Measurements from ENCODE around the gene TRAF3IP1.
"Not testable (repeated sequence)": the region's sequence is repeated elsewhere in the genome, so short reads cannot be mapped to it uniquely, and the experiment has no call there.

TRAF3IP1 gene

GRCh38 chr2:238320246-238320647 lies at the start of gene TRAF3IP1:
Gene TRAF3IP1, plus strand, starts transcription at chr2:238320518. Its CDS starts 145 bp downstream, at chr2:238320663.
- Mint-ChIP-seq H3K4me3 (peak within 1 kb of the TSS; percentile 79), H3K36me3 (ENCODE audit: low read depth) (peaks cover 16% of the 10 kb centered on the region), H3K27me3 (peaks cover 4% of the 10 kb centered on the region), H3K9me3 (no peaks in the 10 kb centered on the region), H3K27ac (no peak within 1 kb of the TSS), H3K4me1 (ENCODE audit: low read depth) (peaks cover 20% of the 10 kb centered on the region)
- peak; percentile 90 for DNase-seq

- H3K4me3 Mint-ChIP-seq: no peak overlapping the region
- no peaks in the 10 kb centered on the region for H3K27me3 Mint-ChIP-seq
- H3K9me3 Mint-ChIP-seq: no peaks in the 10 kb centered on the region
- H3K36me3 Mint-ChIP-seq (ENCODE audit: low read depth): peaks cover 88% of the 10 kb centered on the region
- H3K4me1 Mint-ChIP-seq (ENCODE audit: low read depth): no peaks in the 10 kb centered on the region
- H3K27ac Mint-ChIP-seq: no peak overlapping the region
- no peak for DNase-seq
Measured at GRCh38 chr2:238270606-238271005, 49.7 kb upstream of the TRAF3IP1 start.

- Mint-ChIP-seq H3K27ac (no peak overlapping the region), H3K4me3 (no peak overlapping the region), H3K36me3 (ENCODE audit: low read depth) (peaks cover 86% of the 10 kb centered on the region), H3K4me1 (ENCODE audit: low read depth) (no peaks in the 10 kb centered on the region), H3K27me3 (no peaks in the 10 kb centered on the region), H3K9me3 (no peaks in the 10 kb centered on the region)
- DNase-seq: no peak
Measured at GRCh38 chr2:238271061-238271554, 49.2 kb upstream of the TRAF3IP1 start.

- not testable (repeated sequence) for H3K4me3 Mint-ChIP-seq; H3K27ac Mint-ChIP-seq; H3K27me3 Mint-ChIP-seq; DNase-seq; H3K4me1 Mint-ChIP-seq (ENCODE audit: low read depth); H3K9me3 Mint-ChIP-seq
- H3K36me3 Mint-ChIP-seq (ENCODE audit: low read depth): peaks cover 87% of the 10 kb centered on the region
Measured at GRCh38 chr2:238271686-238272085, 48.6 kb upstream of the TRAF3IP1 start.

- Mint-ChIP-seq H3K36me3 (ENCODE audit: low read depth) (peaks cover 89% of the 10 kb centered on the region), H3K27ac (no peak overlapping the region), H3K4me1 (ENCODE audit: low read depth) (no peaks in the 10 kb centered on the region), H3K27me3 (no peaks in the 10 kb centered on the region), H3K9me3 (no peaks in the 10 kb centered on the region), H3K4me3 (no peak overlapping the region)
- no peak for DNase-seq
Measured at GRCh38 chr2:238272156-238272555, 48.2 kb upstream of the TRAF3IP1 start.

- H3K9me3 Mint-ChIP-seq; H3K4me3 Mint-ChIP-seq; H3K27ac Mint-ChIP-seq; H3K27me3 Mint-ChIP-seq; DNase-seq; H3K4me1 Mint-ChIP-seq (ENCODE audit: low read depth): not testable (repeated sequence)
- H3K36me3 Mint-ChIP-seq (ENCODE audit: low read depth): peaks cover 89% of the 10 kb centered on the region
Measured at GRCh38 chr2:238273433-238273832, 46.9 kb upstream of the TRAF3IP1 start.

- H3K4me3 Mint-ChIP-seq: no peak overlapping the region
- no peaks in the 10 kb centered on the region for H3K4me1 Mint-ChIP-seq (ENCODE audit: low read depth)
- H3K27ac Mint-ChIP-seq: no peak overlapping the region
- H3K27me3 Mint-ChIP-seq: no peaks in the 10 kb centered on the region
- no peak for DNase-seq
- no peaks in the 10 kb centered on the region for H3K9me3 Mint-ChIP-seq
- H3K36me3 Mint-ChIP-seq (ENCODE audit: low read depth): peaks cover 87% of the 10 kb centered on the region
Measured at GRCh38 chr2:238274152-238274865, 46.0 kb upstream of the TRAF3IP1 start.

- no peak for DNase-seq
- no peak overlapping the region for H3K27ac Mint-ChIP-seq
- H3K9me3 Mint-ChIP-seq: no peaks in the 10 kb centered on the region
- no peaks in the 10 kb centered on the region for H3K27me3 Mint-ChIP-seq
- H3K4me1 Mint-ChIP-seq (ENCODE audit: low read depth): peaks cover 17% of the 10 kb centered on the region
- no peak overlapping the region for H3K4me3 Mint-ChIP-seq
- peaks cover 58% of the 10 kb centered on the region for H3K36me3 Mint-ChIP-seq (ENCODE audit: low read depth)
Measured at GRCh38 chr2:238277695-238278094, 42.6 kb upstream of the TRAF3IP1 start.

- no peak overlapping the region for H3K4me3 Mint-ChIP-seq
- H3K27me3 Mint-ChIP-seq: no peaks in the 10 kb centered on the region
- no peak for DNase-seq
- H3K9me3 Mint-ChIP-seq: no peaks in the 10 kb centered on the region
- H3K4me1 Mint-ChIP-seq (ENCODE audit: low read depth): peaks cover 24% of the 10 kb centered on the region
- H3K36me3 Mint-ChIP-seq (ENCODE audit: low read depth): peaks cover 49% of the 10 kb centered on the region
- H3K27ac Mint-ChIP-seq: no peak overlapping the region
Measured at GRCh38 chr2:238278626-238279323, 41.5 kb upstream of the TRAF3IP1 start.

GRCh38 chr2:238279324-238279682 lies 41.0 kb upstream of the TRAF3IP1 start:
- no peak for DNase-seq
- Mint-ChIP-seq H3K36me3 (ENCODE audit: low read depth) (peaks cover 43% of the 10 kb centered on the region), H3K27me3 (no peaks in the 10 kb centered on the region), H3K4me3 (no peak overlapping the region), H3K4me1 (ENCODE audit: low read depth) (peaks cover 28% of the 10 kb centered on the region), H3K9me3 (no peaks in the 10 kb centered on the region), H3K27ac (no peak overlapping the region)

- Mint-ChIP-seq H3K9me3 (no peaks in the 10 kb centered on the region), H3K27ac (no peak overlapping the region), H3K4me3 (no peak overlapping the region), H3K4me1 (ENCODE audit: low read depth) (peaks cover 34% of the 10 kb centered on the region), H3K27me3 (no peaks in the 10 kb centered on the region), H3K36me3 (ENCODE audit: low read depth) (peaks cover 37% of the 10 kb centered on the region)
- DNase-seq: no peak
Measured at GRCh38 chr2:238280083-238280825, 40.1 kb upstream of the TRAF3IP1 start.

- H3K4me1 Mint-ChIP-seq (ENCODE audit: low read depth): peaks cover 49% of the 10 kb centered on the region
Measured at GRCh38 chr2:238281826-238282480, 38.4 kb upstream of the TRAF3IP1 start.

GRCh38 chr2:238282861-238283738 lies 37.2 kb upstream of the TRAF3IP1 start:
- DNase-seq: no peak
- Mint-ChIP-seq H3K4me3 (no peak overlapping the region), H3K9me3 (no peaks in the 10 kb centered on the region), H3K27me3 (no peaks in the 10 kb centered on the region), H3K27ac (no peak overlapping the region), H3K36me3 (ENCODE audit: low read depth) (peaks cover 17% of the 10 kb centered on the region), H3K4me1 (ENCODE audit: low read depth) (peaks cover 57% of the 10 kb centered on the region)

More at GRCh38 chr2:238281826-238282480, 38.4 kb upstream of the TRAF3IP1 start:
- Mint-ChIP-seq H3K9me3 (no peaks in the 10 kb centered on the region), H3K27ac (no peak overlapping the region), H3K27me3 (no peaks in the 10 kb centered on the region), H3K4me3 (no peak overlapping the region), H3K36me3 (ENCODE audit: low read depth) (peaks cover 28% of the 10 kb centered on the region)
- no peak for DNase-seq
